Stimulated activated CD8-positive, alpha-beta memory T cell treated with anti-CD3 and anti-CD28 coated beads, Interleukin-4, amount 100 ng/mL, for 48 hours (primary cell): ENCODE measurements around the gene RGS6.

Experiments
- DNase-seq: peaks from one replicate; pipeline ENCODE4 v3.0.0-alpha.2; 2020

RGS6 gene

GRCh38 chr14:72416892-72417291, 484.7 kb downstream of the RGS6 start:
- no peak for DNase-seq

GRCh38 chr14:72418806-72419205, 486.6 kb downstream of the RGS6 start:
- no peak for DNase-seq

- DNase-seq = no peak
Measured at GRCh38 chr14:72419226-72419775, 487.1 kb downstream of the RGS6 start.

- peak; percentile 95 for DNase-seq
Measured at GRCh38 chr14:72420749-72421474, 488.7 kb downstream of the RGS6 start.

- no peak for DNase-seq
Measured at GRCh38 chr14:72423957-72424356, 491.7 kb downstream of the RGS6 start.

- no peak for DNase-seq
Measured at GRCh38 chr14:72430457-72430856, 498.2 kb downstream of the RGS6 start.

GRCh38 chr14:72432748-72433147, 500.5 kb downstream of the RGS6 start:
- DNase-seq = no peak

- no peak for DNase-seq
Measured at GRCh38 chr14:72433511-72433910, 501.3 kb downstream of the RGS6 start.

- DNase-seq = no peak
Measured at GRCh38 chr14:72434856-72435255, 502.6 kb downstream of the RGS6 start.

GRCh38 chr14:72439707-72440106, 507.5 kb downstream of the RGS6 start:
- peak; percentile 30 for DNase-seq

GRCh38 chr14:72443256-72443655, 511.0 kb downstream of the RGS6 start:
- no peak for DNase-seq

- DNase-seq = peak; percentile 59
Measured at GRCh38 chr14:72443991-72444441, 511.8 kb downstream of the RGS6 start.

GRCh38 chr14:72444701-72445100, 512.5 kb downstream of the RGS6 start:
- DNase-seq = no peak

- no peak for DNase-seq
Measured at GRCh38 chr14:72448212-72448611, 516.0 kb downstream of the RGS6 start.

GRCh38 chr14:72450473-72451044, 518.3 kb downstream of the RGS6 start:
- DNase-seq = no peak

- peak; percentile 49 for DNase-seq
Measured at GRCh38 chr14:72451054-72451972, 519.1 kb downstream of the RGS6 start.

- DNase-seq = no peak
Measured at GRCh38 chr14:72452774-72453173, 520.5 kb downstream of the RGS6 start.

GRCh38 chr14:72454388-72455160, 522.3 kb downstream of the RGS6 start:
- DNase-seq = no peak

GRCh38 chr14:72457641-72458040, 525.4 kb downstream of the RGS6 start:
- no peak for DNase-seq

- DNase-seq = no peak
Measured at GRCh38 chr14:72462056-72462455, 529.8 kb downstream of the RGS6 start.

GRCh38 chr14:72463291-72463866, 531.1 kb downstream of the RGS6 start:
- no peak for DNase-seq

- no peak for DNase-seq
Measured at GRCh38 chr14:72464226-72464625, 532.0 kb downstream of the RGS6 start.
